ENCODE data around the gene CXCR5.

GRCh38 chr11:118911880-118912741 is 28.4 kb downstream of the CXCR5 start:
- TF ChIP-seq, protein P1, sequence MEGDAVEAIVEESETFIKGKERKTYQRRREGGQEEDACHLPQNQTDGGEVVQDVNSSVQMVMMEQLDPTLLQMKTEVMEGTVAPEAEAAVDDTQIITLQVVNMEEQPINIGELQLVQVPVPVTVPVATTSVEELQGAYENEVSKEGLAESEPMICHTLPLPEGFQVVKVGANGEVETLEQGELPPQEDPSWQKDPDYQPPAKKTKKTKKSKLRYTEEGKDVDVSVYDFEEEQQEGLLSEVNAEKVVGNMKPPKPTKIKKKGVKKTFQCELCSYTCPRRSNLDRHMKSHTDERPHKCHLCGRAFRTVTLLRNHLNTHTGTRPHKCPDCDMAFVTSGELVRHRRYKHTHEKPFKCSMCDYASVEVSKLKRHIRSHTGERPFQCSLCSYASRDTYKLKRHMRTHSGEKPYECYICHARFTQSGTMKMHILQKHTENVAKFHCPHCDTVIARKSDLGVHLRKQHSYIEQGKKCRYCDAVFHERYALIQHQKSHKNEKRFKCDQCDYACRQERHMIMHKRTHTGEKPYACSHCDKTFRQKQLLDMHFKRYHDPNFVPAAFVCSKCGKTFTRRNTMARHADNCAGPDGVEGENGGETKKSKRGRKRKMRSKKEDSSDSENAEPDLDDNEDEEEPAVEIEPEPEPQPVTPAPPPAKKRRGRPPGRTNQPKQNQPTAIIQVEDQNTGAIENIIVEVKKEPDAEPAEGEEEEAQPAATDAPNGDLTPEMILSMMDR (IDR thresholded peaks at IDR 0.05; ENCODE audit: low read depth, low read length, missing input control) = no peak
- TF ChIP-seq TAF1 (conservative IDR thresholded peaks at IDR 0.05) (no peak), JUND (IDR thresholded peaks at IDR 0.05) (no peak), RXRA (IDR thresholded peaks at IDR 0.05) (no peak), ZBTB33 (IDR thresholded peaks at IDR 0.05) (no peak), RAD21 (IDR thresholded peaks at IDR 0.05) (no peak), EGR1 (IDR thresholded peaks at IDR 0.05; ENCODE audit: low read depth in 2 of 2) (no peak), HNF4A (conservative IDR thresholded peaks at IDR 0.05) (no peak), NR2F2 (IDR thresholded peaks at IDR 0.05) (no peak), GABPA (IDR thresholded peaks at IDR 0.05 in 1 of 2, conservative IDR thresholded peaks at IDR 0.05 in 1 of 2) (no peak), SP1 (IDR thresholded peaks at IDR 0.05) (no peak), YY1 (IDR thresholded peaks at IDR 0.05) (no peak)
- TF ChIP-seq, protein P2, sequence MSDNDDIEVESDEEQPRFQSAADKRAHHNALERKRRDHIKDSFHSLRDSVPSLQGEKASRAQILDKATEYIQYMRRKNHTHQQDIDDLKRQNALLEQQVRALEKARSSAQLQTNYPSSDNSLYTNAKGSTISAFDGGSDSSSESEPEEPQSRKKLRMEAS (IDR thresholded peaks at IDR 0.05) = no peak
- TF ChIP-seq, protein P3, sequence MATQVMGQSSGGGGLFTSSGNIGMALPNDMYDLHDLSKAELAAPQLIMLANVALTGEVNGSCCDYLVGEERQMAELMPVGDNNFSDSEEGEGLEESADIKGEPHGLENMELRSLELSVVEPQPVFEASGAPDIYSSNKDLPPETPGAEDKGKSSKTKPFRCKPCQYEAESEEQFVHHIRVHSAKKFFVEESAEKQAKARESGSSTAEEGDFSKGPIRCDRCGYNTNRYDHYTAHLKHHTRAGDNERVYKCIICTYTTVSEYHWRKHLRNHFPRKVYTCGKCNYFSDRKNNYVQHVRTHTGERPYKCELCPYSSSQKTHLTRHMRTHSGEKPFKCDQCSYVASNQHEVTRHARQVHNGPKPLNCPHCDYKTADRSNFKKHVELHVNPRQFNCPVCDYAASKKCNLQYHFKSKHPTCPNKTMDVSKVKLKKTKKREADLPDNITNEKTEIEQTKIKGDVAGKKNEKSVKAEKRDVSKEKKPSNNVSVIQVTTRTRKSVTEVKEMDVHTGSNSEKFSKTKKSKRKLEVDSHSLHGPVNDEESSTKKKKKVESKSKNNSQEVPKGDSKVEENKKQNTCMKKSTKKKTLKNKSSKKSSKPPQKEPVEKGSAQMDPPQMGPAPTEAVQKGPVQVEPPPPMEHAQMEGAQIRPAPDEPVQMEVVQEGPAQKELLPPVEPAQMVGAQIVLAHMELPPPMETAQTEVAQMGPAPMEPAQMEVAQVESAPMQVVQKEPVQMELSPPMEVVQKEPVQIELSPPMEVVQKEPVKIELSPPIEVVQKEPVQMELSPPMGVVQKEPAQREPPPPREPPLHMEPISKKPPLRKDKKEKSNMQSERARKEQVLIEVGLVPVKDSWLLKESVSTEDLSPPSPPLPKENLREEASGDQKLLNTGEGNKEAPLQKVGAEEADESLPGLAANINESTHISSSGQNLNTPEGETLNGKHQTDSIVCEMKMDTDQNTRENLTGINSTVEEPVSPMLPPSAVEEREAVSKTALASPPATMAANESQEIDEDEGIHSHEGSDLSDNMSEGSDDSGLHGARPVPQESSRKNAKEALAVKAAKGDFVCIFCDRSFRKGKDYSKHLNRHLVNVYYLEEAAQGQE (IDR thresholded peaks at IDR 0.05) = no peak

Data from liver (tissue), 3 donors.